OCI-LY7 (cell line): ENCODE data around the gene TUBA1A.

Experiments used
- CTCF ChIP-seq: fragments of 200-600 bp; sonication (generic); conservative IDR thresholded peaks from 2 replicates; pipeline ENCODE4 v1.5.1; 2014; ENCODE audit warnings: mild to moderate bottlenecking, antibody characterized with exemption, low read length, moderate library complexity, mixed read lengths
- EZH2phosphoT487 ChIP-seq: fragments of 200-600 bp; sonication (generic); IDR thresholded peaks from 2 replicates; pipeline ENCODE4 v1.6.1; 2018; ENCODE audit warnings: low read depth, borderline replicate concordance, mild to moderate bottlenecking, mixed run types, antibody characterized with exemption, low read length, moderate library complexity, mixed read lengths

GRCh38 chr12:49188201-49188915, 522 bp downstream of the TUBA1A start:
- peak; percentile 38; the same call in 1 of the 2 replicates for TF ChIP-seq CTCF
- TF ChIP-seq EZH2phosphoT487 = no peak
